Measurements from ENCODE around the gene FBXL13. TPM values are rescaled to one million over a fixed set of nuclear protein-coding genes. Genes with fewer than 3 reads are reported as not detected.

Gene FBXL13
- total RNA-seq, 2 donors from 2014 or later: 4.2 to 5.6 TPM

- TF ChIP-seq, protein P1, sequence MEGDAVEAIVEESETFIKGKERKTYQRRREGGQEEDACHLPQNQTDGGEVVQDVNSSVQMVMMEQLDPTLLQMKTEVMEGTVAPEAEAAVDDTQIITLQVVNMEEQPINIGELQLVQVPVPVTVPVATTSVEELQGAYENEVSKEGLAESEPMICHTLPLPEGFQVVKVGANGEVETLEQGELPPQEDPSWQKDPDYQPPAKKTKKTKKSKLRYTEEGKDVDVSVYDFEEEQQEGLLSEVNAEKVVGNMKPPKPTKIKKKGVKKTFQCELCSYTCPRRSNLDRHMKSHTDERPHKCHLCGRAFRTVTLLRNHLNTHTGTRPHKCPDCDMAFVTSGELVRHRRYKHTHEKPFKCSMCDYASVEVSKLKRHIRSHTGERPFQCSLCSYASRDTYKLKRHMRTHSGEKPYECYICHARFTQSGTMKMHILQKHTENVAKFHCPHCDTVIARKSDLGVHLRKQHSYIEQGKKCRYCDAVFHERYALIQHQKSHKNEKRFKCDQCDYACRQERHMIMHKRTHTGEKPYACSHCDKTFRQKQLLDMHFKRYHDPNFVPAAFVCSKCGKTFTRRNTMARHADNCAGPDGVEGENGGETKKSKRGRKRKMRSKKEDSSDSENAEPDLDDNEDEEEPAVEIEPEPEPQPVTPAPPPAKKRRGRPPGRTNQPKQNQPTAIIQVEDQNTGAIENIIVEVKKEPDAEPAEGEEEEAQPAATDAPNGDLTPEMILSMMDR (IDR thresholded peaks at IDR 0.05): no peak
- TF ChIP-seq POLR2A (IDR thresholded peaks at IDR 0.05): no peak
- no peak for DNase-seq
- Histone ChIP-seq H3K36me3 (replicated peaks in 1 of 2; ENCODE audit: insufficient read depth in 1 of 2, low read depth in 2 of 2) (peaks cover 0 to 3% of the 10 kb centered on the region in 2 donors), H3K27ac (peak overlapping the region in 1 of 4 donors; percentile 29), H3K9me3 (no peaks in the 10 kb centered on the region), H3K4me3 (no peak overlapping the region), H3K4me1 (no peaks in the 10 kb centered on the region), H3K27me3 (no peaks in the 10 kb centered on the region)
- peak; percentile 60 for ATAC-seq
- WGBS, 2 donors: 65 to 71% methylated on average over 6 of the region's 6 CpGs
- intact Hi-C loops (cut with DNase I): no loop called here
These were observed 251.0 kb downstream of the FBXL13 start for GRCh38 chr7:102823390-102824119.

DNA sequence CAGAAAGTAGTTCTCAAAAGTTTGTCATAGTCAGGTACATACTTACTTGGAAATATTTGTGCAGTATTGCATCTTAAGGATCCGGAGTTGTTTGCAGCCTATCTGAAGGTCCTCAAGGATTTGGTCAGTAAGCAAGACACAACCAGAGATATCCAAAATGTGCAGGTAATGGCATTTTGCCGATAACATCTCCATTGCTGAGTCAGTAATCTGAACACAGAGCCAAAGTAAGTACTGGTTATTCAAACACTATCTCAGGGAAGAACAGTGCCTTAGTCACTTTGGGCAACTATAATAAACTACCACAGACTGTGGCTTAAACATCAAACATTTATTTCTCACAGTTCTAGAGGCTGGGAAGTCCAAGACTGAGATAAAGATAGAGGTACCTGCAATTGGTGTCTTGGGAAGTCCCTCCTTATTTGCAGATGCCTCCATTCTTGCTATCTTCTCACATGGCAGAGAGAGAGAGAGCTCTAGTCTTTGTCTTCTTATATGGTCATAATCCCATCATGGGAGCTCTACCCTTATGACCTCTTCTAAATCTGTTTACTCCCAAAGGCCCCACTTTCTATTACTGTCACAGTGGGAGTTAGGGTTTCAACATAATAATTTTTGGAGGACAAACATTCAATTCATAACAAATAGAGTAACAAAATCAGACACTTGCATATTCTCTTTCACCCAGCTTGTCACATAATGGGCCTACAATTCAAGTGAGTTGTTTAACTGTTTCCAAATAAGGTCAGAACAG is 252.4 kb downstream of the FBXL13 start:
- intact Hi-C loops (cut with DNase I): no loop called here
- peaks cover 9% of the 10 kb centered on the region for H3K4me1 ChIP-seq
- no peak for TF ChIP-seq POLR2A (IDR thresholded peaks at IDR 0.05)
- TF ChIP-seq, protein P1 (IDR thresholded peaks at IDR 0.05): no peak
- no peaks in the 10 kb centered on the region for H3K9me3 ChIP-seq
- peaks cover 0 to 3% of the 10 kb centered on the region in 2 donors for H3K36me3 ChIP-seq (replicated peaks in 1 of 2; ENCODE audit: insufficient read depth in 1 of 2, low read depth in 2 of 2)
- no peaks in the 10 kb centered on the region for H3K27me3 ChIP-seq
- H3K27ac ChIP-seq: no peak overlapping the region
- DNase-seq (no peak), ATAC-seq (no peak)
- 95 to 100% methylated on average over 2 of the region's 2 CpGs for WGBS, 2 donors
- H3K4me3 ChIP-seq: no peak overlapping the region

GRCh38 chr7:102819151-102819550 is 255.4 kb downstream of the FBXL13 start:
- ATAC-seq (no peak), DNase-seq (no peak)
- H3K4me1 ChIP-seq: peaks cover 9% of the 10 kb centered on the region
- TF ChIP-seq POLR2A (IDR thresholded peaks at IDR 0.05): no peak
- TF ChIP-seq, protein P1 (IDR thresholded peaks at IDR 0.05): no peak
- no peak overlapping the region for H3K27ac ChIP-seq
- H3K4me3 ChIP-seq: no peak overlapping the region
- intact Hi-C loops (cut with DNase I): no loop called here
- WGBS, 2 donors: 40 to 51% methylated on average over 2 of the region's 2 CpGs
- no peaks in the 10 kb centered on the region for H3K9me3 ChIP-seq
- no peaks in the 10 kb centered on the region for H3K27me3 ChIP-seq
- H3K36me3 ChIP-seq (replicated peaks in 1 of 2; ENCODE audit: insufficient read depth in 1 of 2, low read depth in 2 of 2): no peaks in the 10 kb centered on the region

DNA sequence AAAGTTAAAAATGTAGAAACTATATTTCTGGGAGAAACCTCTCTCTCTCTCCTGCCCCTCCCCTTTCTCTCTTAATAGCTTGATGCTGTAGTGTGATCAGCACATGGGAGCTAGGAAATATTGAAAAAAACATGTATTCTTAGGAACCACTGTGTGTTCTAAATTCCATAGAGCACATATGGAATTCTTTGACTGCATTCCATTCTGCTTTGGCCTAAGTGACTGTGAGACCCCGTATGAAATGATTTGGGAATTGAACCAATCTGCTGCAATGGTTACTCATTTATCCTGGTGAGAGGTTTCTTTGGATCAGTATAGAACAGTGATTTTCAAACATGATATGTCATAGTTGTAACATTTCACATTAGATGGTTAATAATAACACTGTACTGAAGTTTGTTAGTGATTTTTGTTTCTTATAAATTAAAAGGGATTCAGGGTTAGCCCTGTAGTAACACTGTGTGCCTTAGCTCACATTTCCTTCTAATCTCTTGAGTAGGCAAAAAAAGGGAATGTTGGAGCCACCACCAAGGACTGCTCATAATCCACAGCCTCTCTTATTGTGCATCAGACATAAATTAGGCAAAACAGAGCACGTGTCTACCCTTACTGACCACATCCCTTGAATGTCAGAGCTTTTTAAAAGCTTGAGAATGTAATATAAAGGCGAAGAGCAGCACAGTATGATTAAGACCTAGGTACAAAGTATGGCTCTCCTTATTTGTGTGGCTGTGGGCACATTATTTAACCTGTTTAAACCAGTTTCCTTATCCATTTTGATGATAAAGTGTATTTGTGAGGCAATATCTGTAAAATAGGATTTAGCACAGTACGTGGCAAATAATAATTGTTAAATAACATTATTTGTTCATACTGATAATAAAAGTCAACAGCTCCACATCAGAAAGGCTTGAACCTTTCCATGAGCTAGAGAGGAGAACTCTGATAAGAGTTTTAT is 256.7 kb downstream of the FBXL13 start:
- no peaks in the 10 kb centered on the region for H3K36me3 ChIP-seq (replicated peaks in 1 of 2; ENCODE audit: insufficient read depth in 1 of 2, low read depth in 2 of 2)
- H3K27me3 ChIP-seq: no peaks in the 10 kb centered on the region
- no peak overlapping the region for H3K4me3 ChIP-seq
- DNase-seq (no peak), ATAC-seq (peak; percentile 35)
- 37 to 47% methylated on average over 4 of the region's 4 CpGs for WGBS, 2 donors
- no peak overlapping the region for H3K27ac ChIP-seq
- intact Hi-C loops (cut with DNase I): no loop called here
- TF ChIP-seq, protein P1 (IDR thresholded peaks at IDR 0.05): no peak
- TF ChIP-seq POLR2A (IDR thresholded peaks at IDR 0.05): no peak
- peaks cover 9% of the 10 kb centered on the region for H3K4me1 ChIP-seq
- H3K9me3 ChIP-seq: no peaks in the 10 kb centered on the region
